GM11168 (cell line): ENCODE data around the gene JAKMIP1.
"Not testable (repeated sequence)": the region's sequence is repeated elsewhere in the genome, so short reads cannot be mapped to it uniquely, and the experiment has no call there.

Source experiments
- in situ Hi-C: fragments of 300-500 bp; cut with MboI; formaldehyde crosslinking; loops from one replicate; pipeline ENCODE4 v1.12.0; 2022; ENCODE audit warnings: low sequenced_read_pairs; ENCODE audit not compliant: unreplicated experiment

The JAKMIP1 gene

GRCh38 chr4:6002492-6002833, 197.9 kb downstream of the JAKMIP1 start:
- in situ Hi-C loops = no loop called here

DNA sequence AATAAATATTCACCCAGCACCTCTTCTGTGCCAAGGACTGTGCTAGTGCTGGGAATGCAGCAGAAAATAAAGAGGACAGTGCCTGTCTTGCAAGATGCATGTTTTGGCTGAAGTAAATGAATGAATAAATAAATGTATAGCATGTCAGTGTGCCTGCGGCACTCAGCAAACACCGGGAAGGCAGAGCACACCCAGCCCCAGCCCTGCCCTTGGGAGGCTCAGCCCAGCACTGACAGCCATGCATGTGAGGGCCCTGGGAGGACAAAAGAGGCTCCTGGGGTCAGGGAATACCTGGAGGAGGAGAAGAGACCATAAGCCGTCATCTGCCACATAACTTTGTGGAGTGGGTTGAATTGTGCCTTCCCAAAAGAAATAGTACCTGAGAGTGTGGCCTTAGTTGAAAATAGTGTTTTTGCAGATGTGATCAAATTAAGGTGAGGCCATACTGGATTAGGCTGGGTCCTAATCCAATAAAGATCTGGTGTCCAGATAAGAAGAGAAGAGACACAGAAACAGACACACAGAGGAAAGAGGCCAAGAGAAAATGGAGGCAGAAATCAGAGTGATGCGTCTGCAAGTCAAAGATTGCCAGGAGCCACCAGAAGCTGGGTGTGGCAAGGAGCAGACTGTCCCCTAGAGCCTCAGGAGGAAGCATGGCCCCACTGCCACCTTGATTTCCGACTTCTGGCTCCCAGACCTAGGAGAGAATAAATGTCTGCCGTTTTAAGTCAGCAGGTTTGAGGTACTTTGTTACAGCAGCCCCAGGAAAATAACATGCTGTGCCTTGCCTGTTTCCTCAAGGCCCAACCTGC, 198.5 kb downstream of the JAKMIP1 start:
- in situ Hi-C loops = no loop called here

DNA sequence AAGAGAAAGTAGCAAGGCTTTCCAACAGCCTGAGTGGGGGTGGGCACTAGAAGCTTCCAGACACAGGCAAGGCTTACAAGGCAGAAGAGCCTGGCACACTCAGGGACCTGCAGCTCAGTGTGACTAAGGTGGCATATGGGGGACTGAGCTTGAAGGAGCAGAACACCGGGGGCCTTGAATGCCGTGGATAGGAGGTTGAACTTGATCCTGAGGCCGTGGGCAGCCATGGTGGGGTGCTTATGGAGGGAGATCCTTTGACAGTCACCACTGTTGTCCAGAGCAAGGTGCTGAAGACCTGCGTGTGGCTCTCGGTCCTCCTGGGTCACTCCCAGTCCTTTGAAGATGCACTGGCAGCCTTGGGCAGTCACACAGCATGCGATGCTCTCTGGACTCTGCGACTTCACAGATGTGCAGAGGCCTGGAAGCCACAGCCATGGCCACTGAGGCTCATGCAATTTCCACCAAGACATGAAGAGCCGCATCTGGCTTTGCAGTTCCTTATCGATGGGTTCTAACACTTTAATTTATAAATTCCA, 200.5 kb downstream of the JAKMIP1 start:
- in situ Hi-C loops = no loop called here

- in situ Hi-C loops = no loop called here
These were observed 201.0 kb downstream of the JAKMIP1 start for GRCh38 chr4:5999356-5999755.

GRCh38 chr4:5998333-5998936, 201.9 kb downstream of the JAKMIP1 start:
- in situ Hi-C loops = no loop called here

DNA sequence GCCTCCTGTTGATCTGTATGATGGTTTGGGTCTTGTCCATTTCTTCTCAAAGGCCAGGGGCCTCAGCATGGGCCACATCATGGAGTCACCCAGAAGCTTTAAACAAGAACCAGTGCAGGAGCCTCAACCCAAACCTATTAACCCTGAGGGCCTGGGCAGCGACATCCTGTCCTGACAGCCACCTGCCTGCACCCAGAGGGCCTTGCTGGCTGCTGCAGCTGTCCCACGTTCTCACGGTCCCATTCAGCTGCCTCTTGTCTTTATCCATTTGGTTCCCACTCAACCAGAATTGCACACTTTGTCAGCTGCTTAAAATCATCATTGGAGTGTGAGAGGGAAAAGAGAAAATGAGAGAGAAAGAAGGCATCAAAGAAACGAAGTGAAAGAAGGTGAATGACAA, 203.7 kb downstream of the JAKMIP1 start:
- in situ Hi-C loops = no loop called here

DNA sequence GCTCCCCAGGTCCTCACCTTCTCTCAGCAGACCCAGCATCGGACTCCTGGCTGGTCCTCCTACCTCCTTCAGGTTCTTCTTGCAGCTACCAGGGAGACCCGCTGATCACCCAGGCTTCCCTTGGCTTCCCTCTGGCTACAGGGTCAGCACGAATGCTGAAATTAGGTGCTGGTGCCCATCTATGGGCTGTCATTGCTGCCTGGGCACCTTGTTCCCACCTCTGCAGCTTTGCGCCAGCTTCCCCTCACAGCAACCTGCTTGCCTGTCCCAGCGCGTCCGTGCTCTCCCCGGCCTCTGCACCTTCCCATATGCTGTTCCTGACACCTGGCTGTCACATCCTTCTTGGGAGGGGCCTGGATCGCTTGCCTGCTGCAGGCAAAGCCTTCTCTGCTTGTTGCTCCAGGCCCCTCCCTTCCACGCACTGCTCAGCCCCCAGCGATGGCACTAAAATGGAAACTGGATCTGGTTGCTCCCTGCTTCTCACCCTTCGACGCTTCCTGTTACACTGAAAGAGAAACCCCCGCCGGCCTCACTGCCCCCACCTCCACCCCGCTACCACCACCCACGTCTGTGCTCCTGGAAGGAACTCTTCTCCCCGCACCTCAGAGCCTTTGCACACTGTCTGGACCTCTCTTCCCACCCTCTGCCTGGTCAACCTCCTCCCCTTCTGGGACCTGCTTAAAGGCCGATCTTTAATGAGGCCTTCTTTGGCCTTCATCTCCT, 204.3 kb downstream of the JAKMIP1 start:
- in situ Hi-C loops = no loop called here

GRCh38 chr4:5993876-5994811, 206.2 kb downstream of the JAKMIP1 start:
- in situ Hi-C loops = no loop called here

GRCh38 chr4:5993346-5993745, 207.0 kb downstream of the JAKMIP1 start:
- in situ Hi-C loops = not testable (repeated sequence)

GRCh38 chr4:5992828-5993321, 207.5 kb downstream of the JAKMIP1 start:
- in situ Hi-C loops = no loop called here

- in situ Hi-C loops = no loop called here
These were observed 208.1 kb downstream of the JAKMIP1 start for GRCh38 chr4:5992171-5992827.

DNA sequence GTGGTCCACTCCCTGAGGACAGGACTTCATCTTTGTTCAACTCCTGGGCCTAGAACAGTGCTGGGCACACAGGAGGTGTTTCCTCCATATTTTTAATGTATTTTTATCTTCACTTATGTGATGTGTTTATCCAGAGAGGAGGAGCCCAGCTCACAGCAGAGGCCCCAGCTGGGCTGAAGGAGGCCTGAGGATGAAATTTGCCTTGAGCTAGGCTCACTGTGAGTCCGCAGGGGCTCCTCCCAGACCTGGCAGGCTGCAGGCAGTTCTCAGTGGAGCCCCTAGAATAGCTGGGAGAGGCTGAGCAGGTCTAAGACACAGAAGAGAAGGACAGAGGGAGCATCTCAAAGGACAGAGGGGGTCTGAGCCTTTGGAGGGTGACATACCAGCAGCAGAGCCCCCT, 208.9 kb downstream of the JAKMIP1 start:
- in situ Hi-C loops = no loop called here

GRCh38 chr4:5990446-5991160, 209.7 kb downstream of the JAKMIP1 start:
- in situ Hi-C loops = no loop called here

- in situ Hi-C loops = no loop called here
These were observed 210.8 kb downstream of the JAKMIP1 start for GRCh38 chr4:5989236-5990225.

GRCh38 chr4:5988086-5988845, 212.1 kb downstream of the JAKMIP1 start:
- in situ Hi-C loops = no loop called here

- in situ Hi-C loops = no loop called here
These were observed 215.5 kb downstream of the JAKMIP1 start for GRCh38 chr4:5984843-5985242.
